ENCODE results near the gene TFB1M.

The TFB1M gene

GRCh38 chr6:155213611-155214372 lies 100.5 kb downstream of the TFB1M start:
- in situ Hi-C loops (cut with HindIII; ENCODE audit: low sequenced_read_pairs) = no loop called here

- in situ Hi-C loops (cut with HindIII; ENCODE audit: low sequenced_read_pairs) = no loop called here
These were observed 101.5 kb downstream of the TFB1M start for GRCh38 chr6:155212616-155213380.

GRCh38 chr6:155212106-155212505 lies 102.2 kb downstream of the TFB1M start:
- in situ Hi-C loops (cut with HindIII; ENCODE audit: low sequenced_read_pairs) = no loop called here

GRCh38 chr6:155207223-155207622 lies 107.1 kb downstream of the TFB1M start:
- in situ Hi-C loops (cut with HindIII; ENCODE audit: low sequenced_read_pairs) = no loop called here

All from DLD1 (cell line).